Chondrocyte (in vitro differentiated cells): ENCODE results near the gene NEUROD2. TPM values are rescaled to one million over a fixed set of nuclear protein-coding genes. Genes with fewer than 3 reads are reported as not detected.

Experiments
- DNase-seq: peaks from one replicate; pipeline ENCODE4 v3.0.0; 2021; ENCODE audit warnings: mixed read lengths, low spot score
- H3K27ac Mint-ChIP-seq: one replicate; pipeline ENCODE4 v1.8.0; 2021; ENCODE audit warnings: mild to moderate bottlenecking, moderate library complexity, mixed read lengths; ENCODE audit not compliant: unreplicated experiment
- H3K27me3 Mint-ChIP-seq: 2 replicates; pipeline ENCODE4 v1.8.0; 2021; ENCODE audit warnings: low read depth, mixed read lengths
- H3K36me3 Mint-ChIP-seq: 2 replicates; pipeline ENCODE4 v1.8.0; 2021; ENCODE audit warnings: low read depth, mixed read lengths
- H3K4me1 Mint-ChIP-seq: 2 replicates; pipeline ENCODE4 v1.8.0; 2021; ENCODE audit warnings: low read depth, mild to moderate bottlenecking, mixed read lengths
- H3K4me3 Mint-ChIP-seq: one replicate; pipeline ENCODE4 v1.8.0; 2021; ENCODE audit warnings: mild to moderate bottlenecking, moderate library complexity, mixed read lengths; ENCODE audit not compliant: unreplicated experiment
- H3K9me3 Mint-ChIP-seq: 2 replicates; pipeline ENCODE4 v1.8.0; 2021; ENCODE audit warnings: low read depth, mixed read lengths
- CTCF ChIP-seq: fragments of 200-600 bp; sonication (generic); IDR thresholded peaks from 2 replicates; pipeline ENCODE4 v1.5.0; 2021; ENCODE audit warnings: antibody characterized with exemption, mild to moderate bottlenecking, moderate library complexity
- long read RNA-seq: library from polyadenylated mRNA; stranded (forward); transcript quantifications from one replicate; pipeline ENCODE4 v2.0.0, GENCODE V29; 2021
- total RNA-seq: library from RNA; stranded (reverse); gene quantifications from 3 replicates; pipeline ENCODE4 v1.2.1, GENCODE V29; 2021

Gene NEUROD2
- total RNA-seq: not detected in 3 replicates
- long read RNA-seq: 0 reads

GRCh38 chr17:39607851-39608130 lies at the start of gene NEUROD2:
TSS of gene NEUROD2 (minus strand) at chr17:39607920. CDS start at chr17:39606599, 1,321 bp downstream.
- Mint-ChIP-seq H3K36me3 (no peaks in the 10 kb centered on the region), H3K27ac (no peak within 1 kb of the TSS), H3K4me3 (no peak within 1 kb of the TSS), H3K27me3 (peaks cover 53% of the 10 kb centered on the region), H3K9me3 (no peaks in the 10 kb centered on the region), H3K4me1 (peaks cover 7% of the 10 kb centered on the region)
- no peak for DNase-seq
- no peak for TF ChIP-seq CTCF

- H3K4me1 Mint-ChIP-seq: peaks cover 2% of the 10 kb centered on the region
- TF ChIP-seq CTCF: no peak
- H3K27me3 Mint-ChIP-seq: no peaks in the 10 kb centered on the region
- no peak overlapping the region for H3K27ac Mint-ChIP-seq
- H3K36me3 Mint-ChIP-seq: no peaks in the 10 kb centered on the region
- H3K4me3 Mint-ChIP-seq: no peak overlapping the region
- H3K9me3 Mint-ChIP-seq: no peaks in the 10 kb centered on the region
- no peak for DNase-seq
Observed at GRCh38 chr17:39655105-39655504, 47.4 kb upstream of the NEUROD2 start.

GRCh38 chr17:39653662-39654331 lies 46.1 kb upstream of the NEUROD2 start:
- no peaks in the 10 kb centered on the region for H3K36me3 Mint-ChIP-seq
- no peaks in the 10 kb centered on the region for H3K9me3 Mint-ChIP-seq
- H3K4me1 Mint-ChIP-seq: peaks cover 7% of the 10 kb centered on the region
- DNase-seq: no peak
- peak; percentile 85 for TF ChIP-seq CTCF
- no peak overlapping the region for H3K27ac Mint-ChIP-seq
- no peaks in the 10 kb centered on the region for H3K27me3 Mint-ChIP-seq
- H3K4me3 Mint-ChIP-seq: no peak overlapping the region

GRCh38 chr17:39653316-39653661 lies 45.6 kb upstream of the NEUROD2 start:
- no peak for DNase-seq
- no peak overlapping the region for H3K4me3 Mint-ChIP-seq
- H3K9me3 Mint-ChIP-seq: no peaks in the 10 kb centered on the region
- H3K36me3 Mint-ChIP-seq: no peaks in the 10 kb centered on the region
- H3K27me3 Mint-ChIP-seq: no peaks in the 10 kb centered on the region
- H3K4me1 Mint-ChIP-seq: peaks cover 11% of the 10 kb centered on the region
- H3K27ac Mint-ChIP-seq: no peak overlapping the region
- no peak for TF ChIP-seq CTCF

- Mint-ChIP-seq H3K27me3 (no peaks in the 10 kb centered on the region), H3K9me3 (no peaks in the 10 kb centered on the region), H3K4me3 (no peak overlapping the region), H3K27ac (no peak overlapping the region), H3K36me3 (no peaks in the 10 kb centered on the region), H3K4me1 (peaks cover 11% of the 10 kb centered on the region)
- DNase-seq: no peak
- TF ChIP-seq CTCF: no peak
Observed at GRCh38 chr17:39652587-39653315, 45.0 kb upstream of the NEUROD2 start.
